IMR-90 (cell line): ENCODE data around the gene GPC5. TPM values are rescaled to one million over a fixed set of nuclear protein-coding genes. Genes with fewer than 3 reads are reported as not detected.

Experiments used
- ATAC-seq: fragments of 200-7000 bp; cut with Tn5 transposase; 2 replicates; pipeline ENCODE4 v1.9.1; 2020; ENCODE audit warnings: low read depth, mild to moderate bottlenecking, moderate library complexity
- BruUV-seq: library from RNA; stranded (reverse); fragments of 400-500 nt; replicated peaks from 2 replicates; lab custom pipeline; 2021; lab: Mats Ljungman, UMichigan
- CTCF ChIA-PET: fragments of 300-600 bp; formaldehyde crosslinking; extraction: SDS; loops from one replicate; lab custom pipeline; 2021; ENCODE audit warnings: antibody characterized with exemption; lab: Yijun Ruan, JAX
- POLR2A ChIA-PET: fragments of 300-600 bp; sonication (Branson Sonifier 250); formaldehyde crosslinking; loops from one replicate; lab custom pipeline; 2022; ENCODE audit warnings: antibody characterized with exemption; ENCODE audit not compliant: unreplicated experiment; lab: Charles Lee
- DNase-seq: peaks from one replicate; pipeline ENCODE4 v3.0.0; 2013
- H2AFZ ChIP-seq: replicated peaks from 2 replicates; pipeline ENCODE3; 2013; ENCODE audit warnings: low read length, mild to moderate bottlenecking; ENCODE audit not compliant: poor library complexity
- H2AK5ac ChIP-seq: 2 replicates; pipeline ENCODE4 v1.6.1; 2013; ENCODE audit warnings: low read depth, low read length, inconsistent platforms
- H2AK9ac ChIP-seq: replicated peaks from 2 replicates; pipeline ENCODE3; 2013; ENCODE audit warnings: mild to moderate bottlenecking, low read depth, low read length, moderate library complexity; ENCODE audit not compliant: poor library complexity
- H2BK120ac ChIP-seq: 2 replicates; pipeline ENCODE4 v1.6.1; 2013; ENCODE audit warnings: low read depth, low read length, inconsistent platforms
- H2BK15ac ChIP-seq: 3 replicates; pipeline ENCODE4 v1.6.1; 2013; ENCODE audit warnings: low read depth, low read length, inconsistent platforms
- H2BK20ac ChIP-seq: 2 replicates; pipeline ENCODE4 v1.6.1; 2013; ENCODE audit warnings: low read depth, mild to moderate bottlenecking, inconsistent platforms, low read length, moderate library complexity
- H2BK5ac ChIP-seq: 2 replicates; pipeline ENCODE4 v1.6.1; 2013; ENCODE audit warnings: mild to moderate bottlenecking, low read depth, low read length, inconsistent platforms; ENCODE audit not compliant: poor library complexity, severe bottlenecking
- H3K14ac ChIP-seq: replicated peaks from 2 replicates; pipeline ENCODE4 v1.6.1; 2013; ENCODE audit warnings: low read depth, low read length, inconsistent platforms
- H3K18ac ChIP-seq: 2 replicates; pipeline ENCODE4 v1.6.1; 2013; ENCODE audit warnings: low read depth, low read length, control low read depth
- H3K23ac ChIP-seq: 2 replicates; pipeline ENCODE4 v1.6.1; 2013; ENCODE audit warnings: low read depth, low read length, inconsistent platforms
- H3K27ac ChIP-seq: 2 replicates; pipeline ENCODE4 v1.5.1; 2013; ENCODE audit warnings: mild to moderate bottlenecking, control low read depth, low read length; ENCODE audit not compliant: insufficient read depth
- H3K27me3 ChIP-seq: 2 replicates; pipeline ENCODE4 v1.6.1; 2013; ENCODE audit warnings: low read length; ENCODE audit not compliant: control insufficient read depth, insufficient read depth
- H3K36me3 ChIP-seq: 2 replicates; pipeline ENCODE4 v1.6.1; 2013; ENCODE audit warnings: low read length, mixed read lengths; ENCODE audit not compliant: control insufficient read depth, insufficient read depth
- H3K4ac ChIP-seq: 2 replicates; pipeline ENCODE4 v1.6.1; 2013; ENCODE audit warnings: low read depth, low read length, inconsistent platforms
- H3K4me1 ChIP-seq: 2 replicates; pipeline ENCODE4 v1.6.1; 2013; ENCODE audit warnings: low read length, mixed read lengths; ENCODE audit not compliant: control insufficient read depth, insufficient read depth
- H3K4me2 ChIP-seq: 2 replicates; pipeline ENCODE4 v1.6.1; 2013; ENCODE audit warnings: low read depth, mild to moderate bottlenecking, control low read depth, low read length, moderate library complexity
- H3K4me3 ChIP-seq: 2 replicates; pipeline ENCODE4 v1.5.1; 2013; ENCODE audit warnings: low read depth, mild to moderate bottlenecking, control low read depth, low read length, moderate library complexity; ENCODE audit not compliant: insufficient read depth
- H3K56ac ChIP-seq: 2 replicates; pipeline ENCODE4 v1.6.1; 2013; ENCODE audit warnings: low read length, inconsistent platforms; ENCODE audit not compliant: insufficient read depth; ENCODE audit errors: extremely low read depth
- H3K79me1 ChIP-seq, 2 experiments: 2 replicates each; pipeline ENCODE4 v1.6.1; 2013; ENCODE audit warnings: low read length in 2 of 2, inconsistent platforms in 1 of 2, low read depth in 1 of 2
- H3K9ac ChIP-seq: 2 replicates; pipeline ENCODE4 v1.6.1; 2013; ENCODE audit warnings: low read depth, low read length, control low read depth
- H3K9me1 ChIP-seq: 2 replicates; pipeline ENCODE4 v1.6.1; 2013; ENCODE audit warnings: low read length, inconsistent platforms; ENCODE audit not compliant: insufficient read depth
- H3K9me3 ChIP-seq: 2 replicates; pipeline ENCODE4 v1.6.1; 2013; ENCODE audit warnings: low read length; ENCODE audit not compliant: control insufficient read depth, insufficient read depth
- H4K20me1 ChIP-seq: 2 replicates; pipeline ENCODE4 v1.6.1; 2013; ENCODE audit warnings: low read length, inconsistent platforms; ENCODE audit not compliant: insufficient read depth
- H4K5ac ChIP-seq: 2 replicates; pipeline ENCODE4 v1.6.1; 2013; ENCODE audit warnings: mild to moderate bottlenecking, low read depth, low read length, control low read depth
- H4K8ac ChIP-seq, 2 experiments: 2 replicates each; pipeline ENCODE4 v1.6.1; 2013; ENCODE audit warnings: low read depth in 2 of 2, low read length in 2 of 2, control low read depth in 1 of 2, inconsistent platforms in 1 of 2
- H4K91ac ChIP-seq: 2 replicates; pipeline ENCODE4 v1.6.1; 2013; ENCODE audit warnings: low read depth, low read length, inconsistent platforms; ENCODE audit not compliant: insufficient read depth
- CEBPB ChIP-seq: IDR thresholded peaks from 2 replicates; pipeline ENCODE4 v1.6.1; 2012; ENCODE audit warnings: low read depth, low read length, improper control_type of control experiment
- CHD1 ChIP-seq: IDR thresholded peaks from 2 replicates; pipeline ENCODE4 v1.6.1; 2012; ENCODE audit warnings: low read depth, low read length, improper control_type of control experiment
- WGBS, 2 experiments: methylation state at CpG; one replicate each; pipeline versions ENCODE4 v1.1.5 to v1.1.7; 2013; ENCODE audit warnings: missing lambda C conversion rate in 2 of 2; ENCODE audit not compliant: insufficient read length in 1 of 2; ENCODE audit errors: extremely low coverage in 2 of 2; 5-methylcytosine and 5-hydroxymethylcytosine counted together
- dilution Hi-C: fragments of 300-500 bp; cut with HindIII; formaldehyde crosslinking; loops from one replicate; pipeline ENCODE4 v1.14.3; 2018; ENCODE audit warnings: low sequenced_read_pairs; ENCODE audit not compliant: unreplicated experiment
- in situ Hi-C: fragments of 300-500 bp; cut with MboI; formaldehyde crosslinking; loops from 3 replicates; pipeline ENCODE4 v1.14.3; 2019; ENCODE audit warnings: low sequenced_read_pairs, inconsistent platforms, mixed read lengths
- intact Hi-C: fragments of 100-400 bp; cut with micrococcal nuclease; formaldehyde crosslinking; loops from 2 replicates; pipeline ENCODE4 v1.10.0; 2022
- polyA plus RNA-seq, 3 experiments: library from polyadenylated mRNA; depleted of rRNA; stranded (reverse); fragments of >200 nt; gene quantifications; 2 replicates each; pipeline ENCODE4 v1.2.3, GENCODE V29; 2012; ENCODE audit warnings: low replicate concordance in 1 of 3
- total RNA-seq: library from RNA; depleted of rRNA; stranded (reverse); fragments of >200 nt; gene quantifications from 2 replicates; pipeline ENCODE4 v1.2.3, GENCODE V29; 2012

GPC5 gene
- total and polyA plus RNA-seq, 2 of the 4 experiments (the other 2 are of a cell fraction), result 0.94 to 1.8 TPM

GRCh38 chr13:92122186-92122853 is 723.9 kb downstream of the GPC5 start:
- in situ Hi-C loops, result no loop called here

More at GRCh38 chr13:92122186-92122853, 723.9 kb downstream of the GPC5 start:
- H3K27me3 ChIP-seq, result no peaks in the 10 kb centered on the region
- BruUV-seq, result no TSS peak
- ChIA-PET CTCF (no interaction called here), POLR2A (no interaction called here)
- no peaks in the 10 kb centered on the region for H3K9me1 ChIP-seq
- H3K36me3 ChIP-seq, result no peaks in the 10 kb centered on the region
- H3K18ac ChIP-seq, result no peak overlapping the region
- no peak for ATAC-seq
- H3K23ac ChIP-seq, result no peak overlapping the region
- no peak overlapping the region for H2BK120ac ChIP-seq
- no CpG with 5 or more reads among the region's 9 CpGs for WGBS, 2 experiments
- H2AFZ ChIP-seq, result no peak overlapping the region
- no peak overlapping the region for H4K5ac ChIP-seq
- no peak overlapping the region for H3K9ac ChIP-seq
- no peak overlapping the region for H2BK20ac ChIP-seq
- intact Hi-C loops, result no loop called here
- no peak overlapping the region for H4K91ac ChIP-seq
- H3K4ac ChIP-seq, result no peak overlapping the region
- H4K8ac ChIP-seq, result no peak overlapping the region
- H3K56ac ChIP-seq, result no peak overlapping the region
- H3K4me1 ChIP-seq, result no peaks in the 10 kb centered on the region
- no peak overlapping the region for H2AK5ac ChIP-seq
- no peak overlapping the region for H3K27ac ChIP-seq
- DNase-seq, result no peak
- H4K20me1 ChIP-seq, result no peaks in the 10 kb centered on the region
- no peak overlapping the region for H3K4me3 ChIP-seq
- H3K9me3 ChIP-seq, result peaks cover 2% of the 10 kb centered on the region; the same call in 1 of the 2 replicates
- no peak overlapping the region for H2BK5ac ChIP-seq
- no peak overlapping the region for H2BK15ac ChIP-seq
- TF ChIP-seq CEBPB (peak; percentile 71), CHD1 (no peak)
- H2AK9ac ChIP-seq, result no peak overlapping the region
- no peak overlapping the region for H3K14ac ChIP-seq
- dilution Hi-C loops, result no loop called here
- no peaks in the 10 kb centered on the region for H3K79me1 ChIP-seq
- no peak overlapping the region for H3K4me2 ChIP-seq
